AG08396 (cell line): Measurements from ENCODE around the gene FAM234B.

Experiments used
- DNase-seq: peaks from one replicate; pipeline ENCODE4 v3.0.0; 2012; ENCODE audit warnings: low spot score, mixed read lengths

FAM234B gene

DNA sequence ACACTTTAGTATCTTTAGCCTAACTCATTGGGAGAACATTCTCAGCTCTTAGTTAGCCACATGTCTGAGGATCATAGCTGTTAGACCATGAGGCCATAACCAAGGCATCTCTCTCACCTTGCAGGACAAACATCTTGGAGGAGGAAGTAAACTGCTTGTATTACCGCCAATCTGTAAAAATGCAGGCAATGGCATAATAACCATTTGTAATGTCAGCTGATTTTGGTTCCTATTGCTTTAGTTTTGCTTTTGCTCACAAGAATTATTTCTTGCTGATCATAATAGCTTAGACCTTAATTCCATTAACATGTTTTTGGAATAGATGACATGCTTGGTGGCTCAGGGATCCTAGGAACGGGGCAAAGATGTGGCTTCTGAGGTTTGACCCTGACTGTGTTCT, 75.6 kb downstream of the FAM234B start:
- DNase-seq: no peak

GRCh38 chr12:13120413-13120812, 76.2 kb downstream of the FAM234B start:
- DNase-seq: no peak

DNA sequence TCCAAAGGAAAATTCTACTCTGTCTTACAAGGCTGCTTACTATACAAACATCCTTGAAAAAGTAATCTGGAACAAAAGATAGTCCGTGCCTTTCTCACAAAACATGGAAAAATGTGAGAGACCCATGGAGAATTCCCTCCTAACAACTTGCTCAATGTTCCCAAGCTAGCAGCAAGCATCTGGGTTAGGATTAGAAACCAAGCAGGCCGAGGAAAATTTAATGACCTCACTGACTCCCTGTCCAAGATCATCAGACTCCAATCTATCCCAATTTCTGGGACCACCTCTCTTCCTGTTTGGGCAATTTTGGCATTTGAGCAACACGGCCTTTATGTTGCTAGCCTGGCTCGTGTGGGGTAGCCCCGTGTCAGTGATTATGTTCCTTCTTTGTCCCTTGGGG, 77.4 kb downstream of the FAM234B start:
- DNase-seq: no peak

DNA sequence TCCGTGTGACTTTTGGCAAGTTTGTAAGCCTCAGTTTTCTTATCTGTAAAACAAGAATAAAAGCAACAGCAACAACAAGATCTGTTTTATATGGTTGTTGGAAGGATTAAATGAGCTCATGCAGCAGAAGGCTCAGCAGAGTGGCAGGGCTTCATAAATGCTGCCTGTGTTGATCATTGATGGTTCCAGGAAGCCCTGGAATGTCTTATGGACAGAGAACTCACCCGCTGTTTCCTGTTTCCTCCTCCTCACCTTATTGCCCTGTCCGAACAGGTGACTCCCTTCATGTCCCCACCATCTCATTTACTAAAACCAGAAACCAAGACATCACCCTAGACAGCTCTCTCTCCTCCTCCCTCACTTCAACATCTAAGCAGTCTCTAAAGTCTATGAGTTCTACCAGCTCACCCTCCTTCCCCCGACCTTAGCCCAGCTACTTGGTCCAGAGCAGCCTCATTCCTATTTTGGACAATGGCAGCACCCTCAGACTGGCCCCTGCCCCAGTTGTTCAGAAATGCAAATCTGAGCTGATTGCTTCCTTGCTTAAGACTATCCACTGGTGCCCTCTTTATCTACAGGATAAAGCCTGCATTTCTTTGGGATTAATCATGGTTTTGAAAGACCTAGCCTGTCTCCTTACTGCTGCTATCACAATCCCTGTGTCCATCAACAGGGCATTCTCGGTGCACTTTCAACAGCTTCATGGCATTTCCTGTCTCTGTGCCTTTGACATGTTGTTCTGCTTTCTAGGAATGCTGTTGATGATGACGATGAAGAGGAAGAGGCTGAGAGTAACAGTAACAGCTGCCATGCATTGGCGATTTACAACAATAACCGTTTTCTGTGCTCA, 80.7 kb downstream of the FAM234B start:
- DNase-seq: no peak

GRCh38 chr12:13125996-13126395, 81.8 kb downstream of the FAM234B start:
- no peak for DNase-seq

GRCh38 chr12:13126494-13126893, 82.3 kb downstream of the FAM234B start:
- no peak for DNase-seq

DNA sequence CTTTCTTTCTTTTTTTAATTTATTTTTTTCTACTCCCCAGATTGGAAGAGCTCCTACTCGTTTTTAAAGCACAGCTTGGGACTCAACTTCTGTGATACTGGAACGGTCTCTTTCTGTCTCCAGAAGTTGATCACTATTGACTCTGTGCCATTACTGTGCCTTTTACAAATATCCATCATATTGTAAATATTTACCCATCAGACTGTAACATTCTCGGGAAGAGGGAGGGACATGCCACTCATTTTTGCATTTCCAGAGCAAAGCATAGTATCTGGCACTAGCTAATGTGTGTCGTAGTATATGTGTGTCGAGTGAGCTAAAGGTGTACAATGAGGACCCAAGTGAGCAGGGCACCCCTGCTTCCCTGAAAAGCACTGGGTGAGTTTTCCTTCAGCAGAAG, 83.3 kb downstream of the FAM234B start:
- no peak for DNase-seq

DNA sequence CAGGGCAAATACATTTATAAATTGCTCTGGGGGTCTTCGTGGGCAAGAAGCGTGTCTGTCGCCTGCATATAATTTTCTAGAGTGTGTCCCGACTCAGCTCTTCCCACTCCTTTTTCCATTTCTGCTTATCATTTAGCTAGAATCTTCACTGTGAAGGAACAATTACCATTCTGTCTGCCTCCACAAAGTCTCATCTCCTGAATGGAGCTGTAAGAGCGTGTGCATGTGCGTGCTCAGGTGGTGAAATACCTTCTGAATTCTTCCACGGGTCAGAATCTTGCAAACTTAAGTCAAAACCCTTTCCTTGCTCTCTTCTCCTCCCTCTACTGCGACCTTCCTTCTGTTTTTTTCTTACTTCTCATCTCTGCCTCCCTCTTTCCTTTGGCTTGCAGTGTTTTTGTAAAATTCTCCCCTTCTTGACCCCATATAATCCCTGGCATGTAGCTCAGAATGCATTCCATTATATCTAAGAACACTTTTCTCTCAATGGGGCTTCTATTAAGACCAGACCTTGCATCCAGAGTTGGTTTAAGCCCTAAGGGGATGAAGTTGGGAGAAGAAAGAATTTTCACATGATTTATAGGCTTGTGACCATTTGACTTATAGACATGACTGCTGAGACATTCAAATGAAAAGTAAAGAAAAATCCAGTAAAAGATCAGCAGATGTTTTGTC, 84.2 kb downstream of the FAM234B start:
- no peak for DNase-seq

DNA sequence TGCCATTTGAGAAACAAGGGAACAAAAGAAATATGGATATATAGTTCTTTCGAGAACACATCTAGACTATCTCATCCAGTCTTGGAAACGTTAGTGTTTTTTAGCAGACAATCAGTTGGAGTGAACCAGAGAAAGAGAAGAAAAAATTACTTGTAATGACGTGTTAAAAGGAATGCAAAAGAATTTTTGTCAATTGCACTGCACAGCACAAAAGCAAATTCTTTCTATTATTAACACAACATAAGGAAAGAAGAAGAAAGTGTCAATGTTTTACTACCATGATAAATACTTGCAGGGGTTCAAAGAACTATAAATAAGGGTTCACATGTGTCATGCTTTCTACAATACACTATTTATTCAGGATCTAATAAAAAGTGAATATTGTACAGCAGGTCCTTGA, 86.8 kb downstream of the FAM234B start:
- no peak for DNase-seq
